HG03280 (cell line): Measurements from ENCODE around the gene RPL38.

ENCODE experiments used
- ATAC-seq: cut with Tn5 transposase; IDR thresholded peaks from one replicate; pipeline ENCODE4 v1.9.1; 2021; ENCODE audit warnings: mild to moderate bottlenecking, moderate library complexity; ENCODE audit not compliant: unreplicated experiment

RPL38 gene

GRCh38 chr17:74223901-74224300 is 20.4 kb downstream of the RPL38 start:
- ATAC-seq: no peak

GRCh38 chr17:74224959-74225725 is 21.7 kb downstream of the RPL38 start:
- no peak for ATAC-seq

- ATAC-seq: no peak
These were observed 22.8 kb downstream of the RPL38 start for GRCh38 chr17:74226252-74226651.

- no peak for ATAC-seq
These were observed 24.0 kb downstream of the RPL38 start for GRCh38 chr17:74227271-74228080.

GRCh38 chr17:74228306-74228978 is 25.0 kb downstream of the RPL38 start:
- no peak for ATAC-seq

- no peak for ATAC-seq
These were observed 27.4 kb downstream of the RPL38 start for GRCh38 chr17:74230896-74231295.

GRCh38 chr17:74231928-74232907 is 28.7 kb downstream of the RPL38 start:
- no peak for ATAC-seq

- ATAC-seq: no peak
These were observed 30.5 kb downstream of the RPL38 start for GRCh38 chr17:74233937-74234336.

GRCh38 chr17:74234486-74234885 is 31.0 kb downstream of the RPL38 start:
- no peak for ATAC-seq

GRCh38 chr17:74235040-74235581 is 31.6 kb downstream of the RPL38 start:
- no peak for ATAC-seq

- no peak for ATAC-seq
These were observed 32.5 kb downstream of the RPL38 start for GRCh38 chr17:74235911-74236371.

- no peak for ATAC-seq
These were observed 33.8 kb downstream of the RPL38 start for GRCh38 chr17:74237321-74237720.

GRCh38 chr17:74239172-74239571 is 35.7 kb downstream of the RPL38 start:
- ATAC-seq: no peak

- ATAC-seq: no peak
These were observed 37.2 kb downstream of the RPL38 start for GRCh38 chr17:74240618-74241205.

- no peak for ATAC-seq
These were observed 38.0 kb downstream of the RPL38 start for GRCh38 chr17:74241431-74241830.

- ATAC-seq: no peak
These were observed 38.4 kb downstream of the RPL38 start for GRCh38 chr17:74241847-74242246.

GRCh38 chr17:74243013-74243755 is 39.7 kb downstream of the RPL38 start:
- no peak for ATAC-seq

- no peak for ATAC-seq
These were observed 40.6 kb downstream of the RPL38 start for GRCh38 chr17:74244128-74244527.

- ATAC-seq: no peak
These were observed 41.1 kb downstream of the RPL38 start for GRCh38 chr17:74244548-74244947.
